IPS-15b (cell line): ENCODE results near the gene GRID1.
A peak's percentile ranks its signal among the peaks of the same experiment; 100 is the strongest.

ENCODE experiments used
- H3K27me3 ChIP-seq: one replicate; pipeline ENCODE4 v1.6.1; 2013; ENCODE audit warnings: low read length; ENCODE audit not compliant: control insufficient read depth, insufficient read depth
- H3K36me3 ChIP-seq: one replicate; pipeline ENCODE4 v1.6.1; 2013; ENCODE audit warnings: low read length; ENCODE audit not compliant: control insufficient read depth, insufficient read depth
- H3K4me1 ChIP-seq: one replicate; pipeline ENCODE4 v1.6.1; 2013; ENCODE audit warnings: mild to moderate bottlenecking, low read length; ENCODE audit not compliant: control insufficient read depth, insufficient read depth
- H3K4me3 ChIP-seq: one replicate; pipeline ENCODE4 v1.5.1; 2013; ENCODE audit warnings: low read depth, low read length
- H3K9ac ChIP-seq: one replicate; pipeline ENCODE4 v1.6.1; 2013; ENCODE audit warnings: low read depth, mild to moderate bottlenecking, low read length
- H3K9me3 ChIP-seq: one replicate; pipeline ENCODE4 v1.6.1; 2013; ENCODE audit warnings: mild to moderate bottlenecking, low read length; ENCODE audit not compliant: control insufficient read depth, insufficient read depth

The GRID1 gene

GRCh38 chr10:86269332-86269731, 97.3 kb downstream of the GRID1 start:
- Histone ChIP-seq H3K4me1 (no peaks in the 10 kb centered on the region), H3K9me3 (peaks cover 2% of the 10 kb centered on the region), H3K9ac (no peak overlapping the region), H3K4me3 (no peak overlapping the region), H3K27me3 (no peaks in the 10 kb centered on the region), H3K36me3 (no peaks in the 10 kb centered on the region)

- no peak overlapping the region for H3K4me3 ChIP-seq
- H3K4me1 ChIP-seq, result no peaks in the 10 kb centered on the region
- H3K9me3 ChIP-seq, result peaks cover 2% of the 10 kb centered on the region
- peaks cover 7% of the 10 kb centered on the region for H3K27me3 ChIP-seq
- no peak overlapping the region for H3K9ac ChIP-seq
- H3K36me3 ChIP-seq, result no peaks in the 10 kb centered on the region
Measured at GRCh38 chr10:86267286-86268195, 99.1 kb downstream of the GRID1 start.

- no peaks in the 10 kb centered on the region for H3K36me3 ChIP-seq
- no peaks in the 10 kb centered on the region for H3K9me3 ChIP-seq
- peaks cover 4% of the 10 kb centered on the region for H3K4me1 ChIP-seq
- H3K27me3 ChIP-seq, result peaks cover 7% of the 10 kb centered on the region
- no peak overlapping the region for H3K9ac ChIP-seq
- H3K4me3 ChIP-seq, result no peak overlapping the region
Measured at GRCh38 chr10:86266446-86267242, 100.0 kb downstream of the GRID1 start.

GRCh38 chr10:86265895-86266259, 100.7 kb downstream of the GRID1 start:
- Histone ChIP-seq H3K9me3 (no peaks in the 10 kb centered on the region), H3K4me1 (peaks cover 4% of the 10 kb centered on the region), H3K9ac (no peak overlapping the region), H3K27me3 (peaks cover 7% of the 10 kb centered on the region), H3K36me3 (no peaks in the 10 kb centered on the region), H3K4me3 (no peak overlapping the region)

- Histone ChIP-seq H3K4me3 (no peak overlapping the region), H3K4me1 (peaks cover 4% of the 10 kb centered on the region), H3K36me3 (no peaks in the 10 kb centered on the region), H3K27me3 (peaks cover 7% of the 10 kb centered on the region), H3K9ac (no peak overlapping the region), H3K9me3 (no peaks in the 10 kb centered on the region)
Measured at GRCh38 chr10:86265236-86265894, 101.2 kb downstream of the GRID1 start.

GRCh38 chr10:86264481-86265231, 101.9 kb downstream of the GRID1 start:
- H3K27me3 ChIP-seq, result peaks cover 7% of the 10 kb centered on the region
- no peak overlapping the region for H3K9ac ChIP-seq

GRCh38 chr10:86263907-86264306, 102.7 kb downstream of the GRID1 start:
- no peak overlapping the region for H3K9ac ChIP-seq
- H3K27me3 ChIP-seq, result peaks cover 7% of the 10 kb centered on the region
- H3K4me1 ChIP-seq, result peaks cover 4% of the 10 kb centered on the region
- no peaks in the 10 kb centered on the region for H3K36me3 ChIP-seq
- no peaks in the 10 kb centered on the region for H3K9me3 ChIP-seq
- H3K4me3 ChIP-seq, result no peak overlapping the region

More at GRCh38 chr10:86264481-86265231, 101.9 kb downstream of the GRID1 start:
- Histone ChIP-seq H3K4me1 (peaks cover 4% of the 10 kb centered on the region), H3K36me3 (no peaks in the 10 kb centered on the region), H3K4me3 (no peak overlapping the region), H3K9me3 (no peaks in the 10 kb centered on the region)

- H3K27me3 ChIP-seq, result peaks cover 7% of the 10 kb centered on the region
- no peak overlapping the region for H3K4me3 ChIP-seq
- no peaks in the 10 kb centered on the region for H3K9me3 ChIP-seq
- H3K4me1 ChIP-seq, result peaks cover 4% of the 10 kb centered on the region
- no peak overlapping the region for H3K9ac ChIP-seq
- no peaks in the 10 kb centered on the region for H3K36me3 ChIP-seq
Measured at GRCh38 chr10:86263209-86263608, 103.4 kb downstream of the GRID1 start.

GRCh38 chr10:86262688-86263181, 103.9 kb downstream of the GRID1 start:
- Histone ChIP-seq H3K9me3 (no peaks in the 10 kb centered on the region), H3K27me3 (peaks cover 7% of the 10 kb centered on the region), H3K4me3 (peak overlapping the region; percentile 13), H3K9ac (no peak overlapping the region), H3K36me3 (no peaks in the 10 kb centered on the region), H3K4me1 (peaks cover 4% of the 10 kb centered on the region)

- Histone ChIP-seq H3K4me3 (peak overlapping the region; percentile 13), H3K4me1 (peaks cover 4% of the 10 kb centered on the region), H3K27me3 (peaks cover 7% of the 10 kb centered on the region), H3K36me3 (no peaks in the 10 kb centered on the region), H3K9ac (no peak overlapping the region), H3K9me3 (no peaks in the 10 kb centered on the region)
Measured at GRCh38 chr10:86261941-86262687, 104.5 kb downstream of the GRID1 start.
